ENCODE results near the gene MAD1L1. TPM values are rescaled to one million over a fixed set of nuclear protein-coding genes. Genes with fewer than 3 reads are reported as not detected.

The MAD1L1 gene
- total RNA-seq, 2 donors from 2014 or later = 59.1 to 61.4 TPM

DNA sequence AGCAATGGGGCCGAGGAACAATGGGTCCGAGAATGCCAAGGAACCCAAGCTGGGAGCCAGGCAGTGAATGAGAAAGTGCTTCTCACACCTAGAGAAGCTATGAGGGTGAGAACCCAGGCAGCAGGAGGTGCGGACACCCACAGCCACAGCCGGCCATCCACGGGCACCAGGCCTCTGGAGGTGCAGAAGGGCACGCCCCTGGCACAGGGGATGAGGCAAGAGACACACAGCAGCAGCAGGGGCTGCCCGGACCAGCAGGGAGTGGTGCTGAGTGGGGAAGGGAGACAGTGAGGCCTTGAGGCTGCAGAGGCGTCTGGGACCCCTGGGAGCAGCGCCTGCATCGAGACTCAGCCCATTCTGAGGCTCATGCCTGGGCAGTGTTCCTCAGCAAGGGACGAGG, 135.3 kb downstream of the MAD1L1 start:
- 88 to 92% methylated on average over 9 to 11 of the region's 11 CpGs for WGBS, 2 experiments (ENCODE audit: insufficient coverage in 1 of 2, insufficient read length in 1 of 2)
- H3K36me3 Mint-ChIP-seq (ENCODE audit: low read depth) = peaks cover 20% of the 10 kb centered on the region
- H3K27me3 ChIP-seq (ENCODE audit: control insufficient read depth, insufficient read depth, low read length, poor library complexity, severe bottlenecking) = no peaks in the 10 kb centered on the region
- no peaks in the 10 kb centered on the region for H3K9me3 Mint-ChIP-seq
- H3K36me3 ChIP-seq (ENCODE audit: control insufficient read depth, insufficient read depth, low read length) = peaks cover 6% of the 10 kb centered on the region
- H3K4me1 ChIP-seq (ENCODE audit: control insufficient read depth, insufficient read depth, low read length) = no peaks in the 10 kb centered on the region
- H3K27ac Mint-ChIP-seq = peak overlapping the region; percentile 52
- TF ChIP-seq, protein P1, sequence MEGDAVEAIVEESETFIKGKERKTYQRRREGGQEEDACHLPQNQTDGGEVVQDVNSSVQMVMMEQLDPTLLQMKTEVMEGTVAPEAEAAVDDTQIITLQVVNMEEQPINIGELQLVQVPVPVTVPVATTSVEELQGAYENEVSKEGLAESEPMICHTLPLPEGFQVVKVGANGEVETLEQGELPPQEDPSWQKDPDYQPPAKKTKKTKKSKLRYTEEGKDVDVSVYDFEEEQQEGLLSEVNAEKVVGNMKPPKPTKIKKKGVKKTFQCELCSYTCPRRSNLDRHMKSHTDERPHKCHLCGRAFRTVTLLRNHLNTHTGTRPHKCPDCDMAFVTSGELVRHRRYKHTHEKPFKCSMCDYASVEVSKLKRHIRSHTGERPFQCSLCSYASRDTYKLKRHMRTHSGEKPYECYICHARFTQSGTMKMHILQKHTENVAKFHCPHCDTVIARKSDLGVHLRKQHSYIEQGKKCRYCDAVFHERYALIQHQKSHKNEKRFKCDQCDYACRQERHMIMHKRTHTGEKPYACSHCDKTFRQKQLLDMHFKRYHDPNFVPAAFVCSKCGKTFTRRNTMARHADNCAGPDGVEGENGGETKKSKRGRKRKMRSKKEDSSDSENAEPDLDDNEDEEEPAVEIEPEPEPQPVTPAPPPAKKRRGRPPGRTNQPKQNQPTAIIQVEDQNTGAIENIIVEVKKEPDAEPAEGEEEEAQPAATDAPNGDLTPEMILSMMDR (conservative IDR thresholded peaks at IDR 0.05) = no peak
- peaks cover 3% of the 10 kb centered on the region for H3K4me1 Mint-ChIP-seq
- no peak for DNase-seq
- H3K9ac ChIP-seq (ENCODE audit: extremely low read depth, low read length, poor library complexity, severe bottlenecking) = no peak overlapping the region
- no peak overlapping the region for H3K27ac ChIP-seq (ENCODE audit: low read depth, low read length)
- H3K4me3 ChIP-seq (ENCODE audit: low read length) = no peak overlapping the region
- H3K4me3 Mint-ChIP-seq = no peak overlapping the region
- H3K27me3 Mint-ChIP-seq (ENCODE audit: insufficient read depth) = no peaks in the 10 kb centered on the region
- H3K9me3 ChIP-seq (ENCODE audit: control insufficient read depth, low read length) = no peaks in the 10 kb centered on the region

- Mint-ChIP-seq H3K4me1 (peaks cover 3% of the 10 kb centered on the region), H3K9me3 (peaks cover 2% of the 10 kb centered on the region), H3K36me3 (ENCODE audit: low read depth) (peaks cover 23% of the 10 kb centered on the region), H3K27me3 (ENCODE audit: insufficient read depth) (no peaks in the 10 kb centered on the region), H3K27ac (no peak overlapping the region), H3K4me3 (no peak overlapping the region)
- Histone ChIP-seq H3K36me3 (ENCODE audit: control insufficient read depth, insufficient read depth, low read length) (peaks cover 6% of the 10 kb centered on the region), H3K9me3 (ENCODE audit: control insufficient read depth, low read length) (no peaks in the 10 kb centered on the region), H3K27me3 (ENCODE audit: control insufficient read depth, insufficient read depth, low read length, poor library complexity, severe bottlenecking) (no peaks in the 10 kb centered on the region), H3K4me3 (ENCODE audit: low read length) (no peak overlapping the region), H3K9ac (ENCODE audit: extremely low read depth, low read length, poor library complexity, severe bottlenecking) (no peak overlapping the region), H3K27ac (ENCODE audit: low read depth, low read length) (no peak overlapping the region), H3K4me1 (ENCODE audit: control insufficient read depth, insufficient read depth, low read length) (no peaks in the 10 kb centered on the region)
- DNase-seq = no peak
- TF ChIP-seq, protein P1 (conservative IDR thresholded peaks at IDR 0.05) = no peak
- whole genome bisulfite sequencing, 2 experiments (ENCODE audit: insufficient coverage in 1 of 2, insufficient read length in 1 of 2) = 88 to 96% methylated on average over 14 to 28 of the region's 28 CpGs
These were observed 135.9 kb downstream of the MAD1L1 start for GRCh38 chr7:2096692-2097387.

GRCh38 chr7:2095436-2095835, 137.3 kb downstream of the MAD1L1 start:
- TF ChIP-seq, protein P1 (conservative IDR thresholded peaks at IDR 0.05) = no peak
- no peak overlapping the region for H3K4me3 Mint-ChIP-seq
- Histone ChIP-seq H3K27me3 (ENCODE audit: control insufficient read depth, insufficient read depth, low read length, poor library complexity, severe bottlenecking) (no peaks in the 10 kb centered on the region), H3K36me3 (ENCODE audit: control insufficient read depth, insufficient read depth, low read length) (peaks cover 6% of the 10 kb centered on the region), H3K4me3 (ENCODE audit: low read length) (no peak overlapping the region), H3K4me1 (ENCODE audit: control insufficient read depth, insufficient read depth, low read length) (no peaks in the 10 kb centered on the region), H3K9ac (ENCODE audit: extremely low read depth, low read length, poor library complexity, severe bottlenecking) (no peak overlapping the region), H3K27ac (ENCODE audit: low read depth, low read length) (peak overlapping the region; percentile 32), H3K9me3 (ENCODE audit: control insufficient read depth, low read length) (no peaks in the 10 kb centered on the region)
- H3K4me1 Mint-ChIP-seq = peaks cover 3% of the 10 kb centered on the region
- H3K9me3 Mint-ChIP-seq = peaks cover 2% of the 10 kb centered on the region
- H3K27ac Mint-ChIP-seq = no peak overlapping the region
- H3K27me3 Mint-ChIP-seq (ENCODE audit: insufficient read depth) = no peaks in the 10 kb centered on the region
- peaks cover 32% of the 10 kb centered on the region for H3K36me3 Mint-ChIP-seq (ENCODE audit: low read depth)
- DNase-seq = no peak
- WGBS, 2 experiments (ENCODE audit: insufficient coverage in 1 of 2, insufficient read length in 1 of 2) = 90 to 94% methylated on average over 20 of the region's 20 CpGs

All from endodermal cell (in vitro differentiated cells).